RWPE2 (cell line): Measurements from ENCODE around the gene ERICH2.

Experiments used
- ATAC-seq: fragments of 200-7000 bp; cut with Tn5 transposase; 3 replicates; pipeline ENCODE4 v1.9.1; 2021; ENCODE audit warnings: low read depth
- DNase-seq: peaks from one replicate; pipeline ENCODE4 v3.0.0-alpha.2; 2020; ENCODE audit warnings: low spot score
- H3K27ac ChIP-seq: fragments of 450-650 bp; 2 replicates; pipeline ENCODE4 v1.5.1; 2017; ENCODE audit warnings: mild to moderate bottlenecking; ENCODE audit not compliant: poor library complexity, severe bottlenecking
- H3K27me3 ChIP-seq: fragments of 250-450 bp; sonication (Bioruptor Pico); 2 replicates; pipeline ENCODE4 v1.5.1; 2021; ENCODE audit warnings: mild to moderate bottlenecking, moderate library complexity; ENCODE audit not compliant: insufficient read depth, poor library complexity, severe bottlenecking
- H3K36me3 ChIP-seq: fragments of 250-450 bp; sonication (Bioruptor Pico); 2 replicates; pipeline ENCODE4 v1.5.1; 2020; ENCODE audit warnings: low read depth, mild to moderate bottlenecking, moderate library complexity
- H3K4me1 ChIP-seq: fragments of 250-450 bp; sonication (Bioruptor Pico); 2 replicates; pipeline ENCODE4 v1.5.1; 2021; ENCODE audit warnings: mild to moderate bottlenecking, moderate library complexity; ENCODE audit not compliant: insufficient read depth, poor library complexity, severe bottlenecking
- H3K4me3 ChIP-seq: fragments of 250-450 bp; sonication (Bioruptor Pico); 2 replicates; pipeline ENCODE4 v1.5.1; 2021; ENCODE audit warnings: mild to moderate bottlenecking, moderate library complexity; ENCODE audit not compliant: severe bottlenecking
- H3K9me3 ChIP-seq: fragments of 250-450 bp; sonication (Bioruptor Pico); 2 replicates; pipeline ENCODE4 v1.5.1; 2021; ENCODE audit warnings: mild to moderate bottlenecking, moderate library complexity; ENCODE audit not compliant: severe bottlenecking
- CTCF ChIP-seq: fragments of 450-650 bp; IDR thresholded peaks from one replicate; pipeline ENCODE4 v1.5.1; 2017; ENCODE audit warnings: mild to moderate bottlenecking, moderate library complexity; ENCODE audit not compliant: poor library complexity, severe bottlenecking

Gene ERICH2

GRCh38 chr2:170822290-170823087, 52.3 kb downstream of the ERICH2 start:
- no peaks in the 10 kb centered on the region for H3K4me1 ChIP-seq
- no peak overlapping the region for H3K4me3 ChIP-seq
- ATAC-seq: no peak
- no peak for TF ChIP-seq CTCF
- no peak for DNase-seq
- no peaks in the 10 kb centered on the region for H3K36me3 ChIP-seq
- H3K27ac ChIP-seq: no peak overlapping the region
- H3K27me3 ChIP-seq: no peaks in the 10 kb centered on the region
- no peaks in the 10 kb centered on the region for H3K9me3 ChIP-seq

- ATAC-seq (no peak), DNase-seq (no peak)
- H3K4me3 ChIP-seq: no peak overlapping the region
- no peak for TF ChIP-seq CTCF
- H3K27ac ChIP-seq: no peak overlapping the region
- no peaks in the 10 kb centered on the region for H3K4me1 ChIP-seq
- H3K9me3 ChIP-seq: no peaks in the 10 kb centered on the region
- H3K36me3 ChIP-seq: no peaks in the 10 kb centered on the region
- H3K27me3 ChIP-seq: no peaks in the 10 kb centered on the region
Observed at GRCh38 chr2:170823088-170823897, 53.1 kb downstream of the ERICH2 start.

GRCh38 chr2:170823898-170824215, 53.7 kb downstream of the ERICH2 start:
- H3K27ac ChIP-seq: no peak overlapping the region
- ATAC-seq (no peak), DNase-seq (no peak)
- no peak overlapping the region for H3K4me3 ChIP-seq
- H3K36me3 ChIP-seq: no peaks in the 10 kb centered on the region
- H3K9me3 ChIP-seq: no peaks in the 10 kb centered on the region
- no peaks in the 10 kb centered on the region for H3K27me3 ChIP-seq
- H3K4me1 ChIP-seq: no peaks in the 10 kb centered on the region
- no peak for TF ChIP-seq CTCF

- Histone ChIP-seq H3K27me3 (no peaks in the 10 kb centered on the region), H3K9me3 (no peaks in the 10 kb centered on the region), H3K4me3 (no peak overlapping the region), H3K4me1 (no peaks in the 10 kb centered on the region), H3K27ac (no peak overlapping the region), H3K36me3 (no peaks in the 10 kb centered on the region)
- ATAC-seq (no peak), DNase-seq (no peak)
- TF ChIP-seq CTCF: no peak
Observed at GRCh38 chr2:170824526-170825015, 54.4 kb downstream of the ERICH2 start.
